HG03571 (cell line): Measurements from ENCODE around the gene CELF4.

Experiments
- ATAC-seq: cut with Tn5 transposase; IDR thresholded peaks from one replicate; pipeline ENCODE4 v1.9.1; 2021; ENCODE audit not compliant: unreplicated experiment

The CELF4 gene

DNA sequence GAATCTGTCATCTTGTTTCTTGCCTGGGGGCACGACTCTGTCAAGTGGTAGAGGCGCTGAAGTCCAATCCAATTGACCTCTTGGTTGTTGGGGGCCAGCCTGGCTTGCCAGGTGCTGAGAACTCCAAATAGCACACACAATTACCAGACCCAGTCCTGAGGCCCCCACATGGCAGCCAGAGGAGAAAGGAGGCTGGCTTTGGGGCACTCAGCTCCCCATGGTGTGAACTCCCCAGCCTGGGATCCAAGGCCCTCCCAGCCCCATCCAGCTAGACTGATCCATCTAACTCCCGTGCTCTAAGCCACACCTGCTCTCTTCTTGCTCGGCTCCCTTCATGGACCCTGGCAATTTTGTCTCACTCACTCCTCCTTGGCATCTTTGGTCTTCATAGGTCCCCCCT is 170.0 kb downstream of the CELF4 start:
- ATAC-seq, result no peak

DNA sequence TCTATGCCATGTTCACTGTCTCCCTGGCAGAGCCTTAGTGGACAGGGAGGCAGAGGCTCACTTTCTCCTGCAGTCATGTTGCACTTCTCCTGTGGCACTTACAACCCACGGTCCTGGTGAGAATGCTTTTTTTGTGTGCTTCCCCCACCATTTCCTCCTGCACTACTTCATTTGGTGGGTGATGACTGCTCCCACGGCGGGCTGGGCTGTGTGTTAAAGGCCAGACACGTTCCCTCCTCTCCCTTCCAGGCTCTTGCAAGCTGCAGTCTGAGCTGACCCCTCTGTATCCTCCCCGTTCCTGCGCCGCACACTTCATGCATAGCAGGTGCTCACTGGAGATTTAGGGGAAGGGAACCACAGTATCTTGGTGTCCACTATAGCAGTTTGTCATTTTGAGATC is 170.5 kb downstream of the CELF4 start:
- ATAC-seq, result no peak

DNA sequence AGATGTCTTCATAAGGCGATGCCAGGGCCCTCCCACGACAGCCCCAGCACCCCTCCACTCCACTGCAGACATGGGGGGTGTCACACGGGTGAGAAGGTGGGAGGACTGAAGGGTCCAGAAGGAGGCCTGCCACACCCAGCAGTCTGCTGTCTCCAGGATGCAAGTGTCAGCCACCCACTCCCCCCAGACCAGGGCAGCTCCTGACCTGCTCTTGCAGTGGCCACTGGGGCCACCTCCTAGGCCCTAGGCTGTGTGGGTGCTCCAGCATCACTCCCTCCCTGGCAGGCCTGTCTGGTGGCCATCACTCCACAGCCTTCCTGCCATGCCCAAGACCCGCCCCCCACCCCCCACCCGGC is 171.0 kb downstream of the CELF4 start:
- no peak for ATAC-seq

DNA sequence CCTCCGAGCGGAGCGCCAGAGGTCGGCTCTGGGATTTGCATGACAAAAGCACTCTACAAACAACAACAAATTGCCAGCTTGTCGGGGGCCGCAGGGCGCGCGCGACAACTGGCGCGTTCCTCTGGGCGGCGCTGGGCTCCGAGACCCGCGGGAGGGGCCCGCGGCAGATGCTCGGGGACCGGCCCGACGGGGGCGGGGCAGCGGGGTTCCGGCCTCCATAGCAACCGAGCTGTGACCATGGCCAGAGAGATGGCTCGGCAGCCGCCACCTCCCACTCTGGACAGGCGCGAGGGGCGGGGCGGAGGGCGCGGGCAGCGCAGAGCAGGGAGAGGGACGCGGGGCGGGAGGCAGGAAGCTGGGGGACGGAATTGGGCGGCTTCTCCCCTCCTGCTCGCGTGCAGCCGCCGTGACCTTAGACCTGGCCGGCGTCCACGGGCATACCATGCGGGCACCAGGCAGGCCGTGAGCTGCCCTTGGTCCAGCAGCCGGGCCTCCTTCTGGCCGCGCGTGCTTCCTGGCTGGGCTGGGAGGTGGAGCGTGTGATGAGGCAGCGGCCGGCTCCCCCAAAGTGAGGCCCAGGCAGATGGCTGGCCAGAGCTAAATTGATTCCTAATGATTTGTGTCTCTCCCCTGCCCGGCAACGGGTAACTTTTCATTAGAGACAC is 171.5 kb downstream of the CELF4 start:
- no peak for ATAC-seq

DNA sequence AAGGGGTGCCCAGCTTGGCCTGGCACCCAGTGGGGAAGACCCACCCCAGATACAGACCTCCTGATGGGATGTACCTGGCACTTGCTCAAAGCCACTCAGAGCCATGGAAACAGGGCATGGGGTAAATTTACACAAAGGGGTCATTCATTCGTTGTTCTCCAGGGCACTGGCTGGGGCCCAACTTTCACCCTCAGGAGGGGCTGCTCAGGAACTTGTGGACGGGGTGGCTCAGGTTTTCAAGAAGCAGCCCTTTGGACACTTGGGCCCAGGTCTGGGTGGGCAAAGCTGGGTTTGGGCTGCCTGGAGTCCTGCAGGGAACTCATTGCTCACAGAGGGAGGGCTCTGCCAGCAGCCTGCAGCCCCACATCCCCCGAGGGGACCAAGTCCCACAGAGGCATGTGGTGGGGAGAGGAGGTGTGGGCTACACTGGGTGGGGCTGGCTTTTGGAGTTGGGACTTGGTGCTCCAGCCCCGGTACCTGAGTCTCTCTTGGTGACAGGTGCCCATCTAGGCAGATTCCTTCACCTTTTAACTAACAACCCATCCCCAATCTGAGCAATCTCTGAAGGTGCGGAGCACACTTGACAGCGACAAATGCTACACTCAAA is 172.3 kb downstream of the CELF4 start:
- ATAC-seq, result no peak

DNA sequence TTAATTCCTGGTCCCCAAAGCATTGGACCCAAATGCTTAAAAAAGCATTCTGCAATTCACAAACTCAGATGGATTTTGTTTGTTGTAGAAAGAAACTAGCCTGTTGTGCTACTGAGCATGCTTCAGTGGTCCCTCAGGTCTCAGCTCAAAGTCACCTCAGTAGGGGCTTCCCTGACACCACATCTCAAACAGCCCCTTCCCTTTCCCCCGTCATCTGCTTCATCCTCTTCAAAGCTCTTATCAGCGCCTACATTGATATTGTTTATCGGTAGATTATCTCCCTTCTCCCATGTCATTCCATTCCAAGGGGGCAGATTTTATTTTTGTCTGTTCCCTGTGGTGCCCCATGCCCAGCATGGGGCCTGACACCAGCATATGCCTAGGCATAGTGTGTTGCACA is 172.9 kb downstream of the CELF4 start:
- no peak for ATAC-seq

- no peak for ATAC-seq
These were observed 173.7 kb downstream of the CELF4 start for GRCh38 chr18:37391698-37392548.

- no peak for ATAC-seq
These were observed 174.4 kb downstream of the CELF4 start for GRCh38 chr18:37391156-37391555.

DNA sequence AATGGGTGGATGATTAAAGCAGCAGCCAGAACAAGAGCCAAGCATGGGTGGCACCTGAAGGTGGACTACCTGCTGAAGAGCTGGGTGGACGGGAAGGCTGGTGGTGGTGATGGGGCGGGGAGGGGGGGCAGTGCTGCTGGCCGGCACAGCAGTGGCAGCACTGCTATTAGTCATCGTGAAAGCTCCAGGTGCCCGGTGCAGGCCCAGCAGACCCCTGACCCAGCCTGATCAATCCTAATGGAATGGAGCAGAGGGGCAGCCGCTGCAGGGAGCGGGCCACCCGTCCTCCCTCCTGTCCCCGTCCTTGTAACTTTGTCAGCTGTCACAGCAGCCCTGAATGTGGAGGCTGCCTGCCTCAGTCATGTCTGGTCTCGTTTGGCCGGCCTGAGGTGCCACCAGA is 174.9 kb downstream of the CELF4 start:
- ATAC-seq, result no peak

DNA sequence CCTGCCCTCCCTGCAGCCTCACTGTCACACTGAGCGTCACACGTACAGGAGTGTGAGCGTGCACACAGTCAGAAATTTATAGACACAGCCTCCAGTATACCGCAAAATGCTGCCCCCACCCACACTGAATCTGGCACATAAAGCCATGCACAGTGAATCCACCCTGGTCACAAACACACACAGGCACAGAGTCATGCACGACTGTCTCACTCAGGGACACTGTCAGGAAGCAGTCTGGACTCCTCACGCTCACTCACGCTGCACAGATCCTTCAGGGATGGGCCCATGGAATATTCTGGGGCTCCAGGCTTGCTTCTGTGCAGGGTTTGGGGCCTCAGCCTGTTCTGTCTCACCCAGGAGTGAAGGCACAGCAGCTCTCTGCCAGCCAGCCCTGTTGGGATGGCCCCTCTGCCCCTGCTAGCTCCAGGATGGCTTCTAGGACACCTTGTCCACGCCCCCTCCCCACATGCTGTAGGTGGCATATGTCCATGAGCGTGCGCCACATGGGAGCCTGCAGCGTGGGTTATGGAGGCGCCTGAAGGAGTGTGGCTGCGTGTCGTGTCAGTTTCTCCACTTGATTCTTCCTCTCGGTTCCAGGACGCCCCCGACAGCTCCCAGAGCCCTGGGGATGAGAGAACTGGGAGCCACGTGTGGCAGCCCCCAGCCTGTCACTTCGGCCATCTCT is 175.8 kb downstream of the CELF4 start:
- ATAC-seq, result no peak

- ATAC-seq, result no peak
These were observed 176.6 kb downstream of the CELF4 start for GRCh38 chr18:37389041-37389440.

DNA sequence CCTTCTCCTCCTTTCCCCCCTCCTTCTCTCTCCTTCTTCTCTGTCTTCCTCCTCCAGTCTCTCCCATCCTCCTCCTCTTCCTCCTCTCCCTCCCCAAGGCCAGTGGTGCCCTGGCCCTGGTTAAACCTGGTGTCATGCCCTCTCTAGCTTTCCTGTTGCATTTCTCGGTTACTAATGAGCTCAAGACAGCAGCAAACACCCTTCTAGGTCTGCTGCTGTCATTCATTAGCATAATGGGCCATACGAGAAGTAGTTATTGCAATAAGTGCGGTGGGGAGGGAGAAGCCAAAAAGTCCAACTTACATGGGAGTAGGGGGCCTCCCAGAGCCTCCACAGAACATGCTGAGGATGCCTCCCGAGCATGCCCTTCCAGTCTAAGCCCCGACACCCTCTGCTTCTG is 177.2 kb downstream of the CELF4 start:
- no peak for ATAC-seq

DNA sequence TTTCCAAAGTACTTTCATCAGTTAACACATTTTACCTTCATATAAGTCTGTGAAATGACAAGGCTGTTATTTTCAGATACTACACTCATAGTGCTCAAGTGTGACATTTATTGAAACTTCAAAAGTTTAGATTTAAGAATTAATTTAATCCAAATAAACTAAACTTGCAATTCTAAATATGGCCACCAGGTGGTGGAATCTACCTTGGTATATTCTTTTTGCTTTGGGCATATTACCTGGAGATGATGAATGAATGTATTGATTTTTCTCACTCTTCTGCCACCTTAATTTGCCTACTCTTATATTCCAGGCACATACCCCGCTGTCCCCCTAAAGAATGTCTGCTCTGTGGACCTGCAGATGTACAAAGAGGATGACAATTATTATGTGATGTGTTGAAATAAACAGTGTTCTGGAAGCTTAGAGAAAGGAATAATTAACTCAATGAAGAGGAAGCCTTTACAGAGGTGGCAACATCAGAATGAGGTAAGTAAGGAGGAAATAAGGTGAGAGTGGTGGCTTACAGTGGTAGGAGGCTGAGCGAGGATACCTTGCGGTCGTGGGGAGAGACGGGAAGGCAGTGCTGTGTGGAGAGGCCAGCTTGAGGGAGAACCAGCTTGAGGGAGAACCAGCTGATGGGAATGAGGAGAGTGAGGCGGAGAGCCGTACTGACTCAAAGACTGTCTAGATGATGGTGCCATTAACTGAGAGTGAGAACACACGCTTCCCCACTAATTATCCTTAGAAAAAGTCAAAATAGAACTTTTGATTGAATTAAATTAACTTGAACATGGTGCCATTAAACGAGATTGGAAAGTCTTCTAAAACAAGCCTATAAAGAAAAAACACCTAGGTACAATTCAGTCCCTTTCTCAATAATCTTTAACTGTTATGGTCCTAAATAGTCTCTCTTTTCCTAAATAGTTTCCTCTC is 179.5 kb downstream of the CELF4 start:
- no peak for ATAC-seq

GRCh38 chr18:37383846-37384595 is 181.6 kb downstream of the CELF4 start:
- no peak for ATAC-seq

DNA sequence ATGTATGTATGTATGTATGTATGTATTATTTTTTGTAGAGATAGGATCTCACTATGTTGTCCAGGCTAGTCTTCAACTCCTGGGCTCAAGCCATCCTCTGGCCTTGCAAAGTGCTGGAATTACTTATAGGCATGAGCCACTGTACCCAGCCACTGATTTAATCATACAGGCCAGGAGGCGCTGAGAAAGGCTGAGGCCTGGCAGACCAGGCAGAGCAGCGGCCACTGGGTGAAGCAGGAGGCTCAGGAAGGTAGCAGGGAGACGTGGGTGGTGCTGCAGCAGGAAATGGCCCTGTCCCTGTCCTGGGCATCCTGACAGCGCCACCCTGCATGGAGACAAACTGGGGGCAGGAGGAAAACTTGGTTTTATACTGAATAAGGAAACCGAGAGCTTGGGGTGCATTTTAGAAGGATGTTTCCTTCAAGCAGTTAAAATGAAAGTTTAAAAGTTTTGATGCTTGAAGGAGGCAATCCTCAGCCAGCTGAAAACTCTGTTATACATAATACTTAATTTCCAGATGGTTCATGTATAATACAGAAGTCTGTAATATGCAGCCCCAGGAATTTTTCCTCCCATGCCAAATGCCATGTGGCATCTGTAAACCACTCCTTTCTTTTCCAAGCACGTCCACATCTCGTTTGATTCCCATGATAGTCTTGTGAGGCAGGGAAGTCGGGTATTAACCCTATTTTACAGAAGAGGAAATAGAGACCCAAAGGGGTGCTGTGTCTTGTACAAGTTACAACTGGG is 182.4 kb downstream of the CELF4 start:
- ATAC-seq, result no peak

- ATAC-seq, result no peak
These were observed 184.0 kb downstream of the CELF4 start for GRCh38 chr18:37381554-37381953.

DNA sequence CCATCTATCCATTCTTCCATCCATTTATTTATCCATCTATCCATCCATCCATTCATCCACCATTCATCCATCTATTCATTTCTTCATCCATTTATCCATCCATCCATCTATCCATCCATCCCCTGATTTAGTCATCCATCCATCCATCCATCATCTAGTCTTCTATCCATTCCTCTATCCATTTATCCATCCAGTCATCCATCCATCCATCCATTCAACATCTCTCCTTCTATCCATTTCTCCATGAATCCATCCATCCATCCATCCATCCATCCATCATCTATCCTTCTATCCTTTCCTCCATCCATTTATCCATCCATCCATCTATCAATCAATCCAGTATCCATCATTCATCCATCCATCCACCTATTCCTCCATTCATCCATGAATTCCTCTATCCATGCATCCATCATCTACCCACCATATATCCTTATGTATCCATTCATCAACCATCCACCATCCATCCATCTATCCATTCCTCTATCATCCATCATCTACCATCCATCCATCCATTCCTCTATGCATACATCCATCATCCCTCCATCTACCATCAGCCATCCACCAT is 185.0 kb downstream of the CELF4 start:
- no peak for ATAC-seq

DNA sequence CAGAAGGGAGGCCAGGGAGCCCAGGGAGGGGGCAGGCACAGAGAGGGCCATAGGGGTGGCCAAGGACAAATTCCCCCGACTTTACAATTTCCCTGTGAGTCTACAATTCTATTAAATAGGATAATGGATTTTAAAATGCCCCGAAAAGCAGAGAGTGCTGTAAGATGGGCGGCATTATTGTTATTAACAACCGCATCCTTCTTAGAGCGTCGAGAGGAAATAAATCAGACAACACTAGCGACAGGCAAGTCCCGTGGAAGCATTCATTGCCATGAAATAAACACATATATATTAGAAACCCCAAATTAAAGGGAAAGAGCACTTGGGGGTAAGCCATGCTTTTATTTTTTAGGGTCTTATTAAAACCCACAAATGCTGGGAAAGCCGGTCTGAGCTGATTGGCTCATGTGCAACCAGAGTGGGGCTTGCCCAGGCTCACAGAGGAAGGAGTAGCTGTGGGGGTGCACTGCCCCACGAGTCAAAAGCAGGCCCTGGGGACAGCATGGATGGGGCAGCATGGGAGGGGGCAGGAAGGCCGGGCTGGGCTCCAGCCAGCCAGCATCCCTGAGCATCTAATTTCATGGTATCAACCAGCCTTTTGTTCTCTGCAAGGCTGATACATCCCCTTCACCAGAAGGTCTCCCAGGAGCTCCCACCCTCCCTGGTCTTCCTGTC is 187.1 kb downstream of the CELF4 start:
- no peak for ATAC-seq
